SK-N-SH (cell line): Measurements from ENCODE around the gene RASIP1.

Source experiments
- TF ChIP-seq, protein P1 (sequence below): fragments of 200-600 bp; sonication (generic); IDR thresholded peaks from 2 replicates; pipeline ENCODE4 v1.6.1; 2017; ENCODE audit warnings: antibody characterized with exemption, mild to moderate bottlenecking, moderate library complexity
- TF ChIP-seq, protein P2 (sequence below): IDR thresholded peaks from 2 replicates; pipeline ENCODE4 v1.4.0; 2012; ENCODE audit warnings: low read depth
- TF ChIP-seq, protein P3 (sequence below): IDR thresholded peaks from 2 replicates; pipeline ENCODE4 v1.4.0; 2012; ENCODE audit warnings: low read depth, borderline replicate concordance
- TF ChIP-seq, protein P4 (sequence below): fragments of 150-350 bp; IDR thresholded peaks from 2 replicates; pipeline ENCODE4 v1.6.1; 2016; ENCODE audit warnings: mild to moderate bottlenecking, low read depth, low read length

DNA sequence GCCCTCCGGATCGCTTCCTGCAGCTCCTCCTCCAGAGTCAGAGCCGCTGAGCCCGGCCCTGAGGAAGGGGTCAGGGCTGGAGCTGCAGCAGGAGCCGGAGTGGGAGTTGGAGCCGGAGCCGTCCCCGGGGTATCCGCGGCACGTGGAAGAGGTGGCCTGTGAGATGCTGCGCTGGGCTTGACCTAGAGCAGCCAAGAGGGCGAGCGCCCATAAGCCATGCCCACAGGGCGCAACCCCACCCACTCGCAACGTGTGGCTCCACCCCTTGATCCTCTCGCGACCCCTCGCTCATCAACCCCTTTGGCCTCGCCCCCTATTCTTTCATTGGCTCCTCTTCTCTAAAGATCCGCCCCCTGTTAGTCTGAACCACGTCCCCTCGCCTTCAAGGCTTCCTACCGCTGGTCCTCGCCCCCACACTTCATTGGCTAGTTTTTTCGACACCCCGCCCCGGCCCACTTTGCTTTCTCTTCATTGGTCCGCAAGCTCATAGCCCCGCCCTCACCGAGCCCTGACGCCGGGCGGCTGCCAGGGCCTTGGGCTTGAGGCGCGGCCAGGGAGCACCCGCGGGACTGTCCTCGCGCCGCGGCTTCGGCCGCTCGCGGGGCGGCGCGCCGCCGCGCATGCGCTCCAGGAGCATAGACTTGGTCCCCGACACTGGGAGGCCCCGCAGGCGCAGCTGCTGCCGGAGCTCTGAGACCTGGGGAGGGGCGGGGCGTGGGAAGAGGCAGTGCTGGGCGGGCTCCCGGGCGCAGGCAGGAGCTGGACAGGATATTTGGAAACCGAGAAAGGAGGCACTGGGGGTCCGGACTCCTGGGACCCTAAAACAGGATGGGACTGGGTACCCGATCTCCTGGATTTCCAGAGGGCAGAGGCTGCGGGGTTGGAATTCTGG lies 26.3 kb downstream of the RASIP1 start:
- TF ChIP-seq, protein P1, sequence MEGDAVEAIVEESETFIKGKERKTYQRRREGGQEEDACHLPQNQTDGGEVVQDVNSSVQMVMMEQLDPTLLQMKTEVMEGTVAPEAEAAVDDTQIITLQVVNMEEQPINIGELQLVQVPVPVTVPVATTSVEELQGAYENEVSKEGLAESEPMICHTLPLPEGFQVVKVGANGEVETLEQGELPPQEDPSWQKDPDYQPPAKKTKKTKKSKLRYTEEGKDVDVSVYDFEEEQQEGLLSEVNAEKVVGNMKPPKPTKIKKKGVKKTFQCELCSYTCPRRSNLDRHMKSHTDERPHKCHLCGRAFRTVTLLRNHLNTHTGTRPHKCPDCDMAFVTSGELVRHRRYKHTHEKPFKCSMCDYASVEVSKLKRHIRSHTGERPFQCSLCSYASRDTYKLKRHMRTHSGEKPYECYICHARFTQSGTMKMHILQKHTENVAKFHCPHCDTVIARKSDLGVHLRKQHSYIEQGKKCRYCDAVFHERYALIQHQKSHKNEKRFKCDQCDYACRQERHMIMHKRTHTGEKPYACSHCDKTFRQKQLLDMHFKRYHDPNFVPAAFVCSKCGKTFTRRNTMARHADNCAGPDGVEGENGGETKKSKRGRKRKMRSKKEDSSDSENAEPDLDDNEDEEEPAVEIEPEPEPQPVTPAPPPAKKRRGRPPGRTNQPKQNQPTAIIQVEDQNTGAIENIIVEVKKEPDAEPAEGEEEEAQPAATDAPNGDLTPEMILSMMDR, result no peak
- TF ChIP-seq, protein P2, sequence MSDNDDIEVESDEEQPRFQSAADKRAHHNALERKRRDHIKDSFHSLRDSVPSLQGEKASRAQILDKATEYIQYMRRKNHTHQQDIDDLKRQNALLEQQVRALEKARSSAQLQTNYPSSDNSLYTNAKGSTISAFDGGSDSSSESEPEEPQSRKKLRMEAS, result peak; percentile 27; the same call in 1 of the 2 replicates
- TF ChIP-seq, protein P3, sequence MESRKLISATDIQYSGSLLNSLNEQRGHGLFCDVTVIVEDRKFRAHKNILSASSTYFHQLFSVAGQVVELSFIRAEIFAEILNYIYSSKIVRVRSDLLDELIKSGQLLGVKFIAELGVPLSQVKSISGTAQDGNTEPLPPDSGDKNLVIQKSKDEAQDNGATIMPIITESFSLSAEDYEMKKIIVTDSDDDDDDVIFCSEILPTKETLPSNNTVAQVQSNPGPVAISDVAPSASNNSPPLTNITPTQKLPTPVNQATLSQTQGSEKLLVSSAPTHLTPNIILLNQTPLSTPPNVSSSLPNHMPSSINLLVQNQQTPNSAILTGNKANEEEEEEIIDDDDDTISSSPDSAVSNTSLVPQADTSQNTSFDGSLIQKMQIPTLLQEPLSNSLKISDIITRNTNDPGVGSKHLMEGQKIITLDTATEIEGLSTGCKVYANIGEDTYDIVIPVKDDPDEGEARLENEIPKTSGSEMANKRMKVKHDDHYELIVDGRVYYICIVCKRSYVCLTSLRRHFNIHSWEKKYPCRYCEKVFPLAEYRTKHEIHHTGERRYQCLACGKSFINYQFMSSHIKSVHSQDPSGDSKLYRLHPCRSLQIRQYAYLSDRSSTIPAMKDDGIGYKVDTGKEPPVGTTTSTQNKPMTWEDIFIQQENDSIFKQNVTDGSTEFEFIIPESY, result no peak
- TF ChIP-seq, protein P4, sequence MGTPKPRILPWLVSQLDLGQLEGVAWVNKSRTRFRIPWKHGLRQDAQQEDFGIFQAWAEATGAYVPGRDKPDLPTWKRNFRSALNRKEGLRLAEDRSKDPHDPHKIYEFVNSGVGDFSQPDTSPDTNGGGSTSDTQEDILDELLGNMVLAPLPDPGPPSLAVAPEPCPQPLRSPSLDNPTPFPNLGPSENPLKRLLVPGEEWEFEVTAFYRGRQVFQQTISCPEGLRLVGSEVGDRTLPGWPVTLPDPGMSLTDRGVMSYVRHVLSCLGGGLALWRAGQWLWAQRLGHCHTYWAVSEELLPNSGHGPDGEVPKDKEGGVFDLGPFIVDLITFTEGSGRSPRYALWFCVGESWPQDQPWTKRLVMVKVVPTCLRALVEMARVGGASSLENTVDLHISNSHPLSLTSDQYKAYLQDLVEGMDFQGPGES, result no peak; the same call in 1 of the 2 replicates
